Activated B cell treated with CpG ODN at 0.5 μM for 24 hours (primary cell): ENCODE measurements around the gene DOLPP1. TPM values are rescaled to one million over a fixed set of nuclear protein-coding genes. Genes with fewer than 3 reads are reported as not detected.

Source experiments
- ATAC-seq: fragments of 200-7000 bp; cut with Tn5 transposase; one replicate; pipeline ENCODE4 v1.10.0; 2021; ENCODE audit warnings: low read depth, mild to moderate bottlenecking, moderate library complexity
- CTCF ChIA-PET: fragments of 350-600 bp; sonication (Branson Sonifier 250); formaldehyde crosslinking; loops from one replicate; lab custom pipeline; 2021; ENCODE audit warnings: antibody characterized with exemption; lab: Charles Lee
- POLR2A ChIA-PET: fragments of 350-600 bp; sonication (Branson Sonifier 250); formaldehyde crosslinking; loops from one replicate; lab custom pipeline; 2021; ENCODE audit warnings: antibody characterized with exemption; lab: Charles Lee
- DNase-seq: peaks from one replicate; pipeline ENCODE4 v3.0.0; 2022
- H3K27ac Mint-ChIP-seq: one replicate; pipeline ENCODE4 v1.8.0; 2020; ENCODE audit warnings: mixed read lengths
- H3K27me3 Mint-ChIP-seq: one replicate; pipeline ENCODE4 v1.8.0; 2021; ENCODE audit warnings: mixed read lengths
- H3K36me3 Mint-ChIP-seq: one replicate; pipeline ENCODE4 v1.8.0; 2021; ENCODE audit warnings: low read depth, mixed read lengths
- H3K4me1 Mint-ChIP-seq: one replicate; pipeline ENCODE4 v1.8.0; 2021; ENCODE audit warnings: mixed read lengths
- H3K4me3 Mint-ChIP-seq: one replicate; pipeline ENCODE4 v1.8.0; 2020; ENCODE audit warnings: mild to moderate bottlenecking, mixed read lengths
- H3K9me3 Mint-ChIP-seq: one replicate; pipeline ENCODE4 v1.8.0; 2020; ENCODE audit warnings: mixed read lengths
- CTCF ChIP-seq: fragments of 200-600 bp; IDR thresholded peaks from one replicate; pipeline ENCODE4 v1.8.0; 2022; ENCODE audit warnings: antibody characterized with exemption, mild to moderate bottlenecking
- intact Hi-C: fragments of 100-400 bp; cut with micrococcal nuclease; formaldehyde crosslinking; loops from one replicate; pipeline ENCODE4 v1.15.1; 2024
- total RNA-seq: library from RNA; stranded (reverse); gene quantifications from 2 replicates; pipeline ENCODE4 v1.2.3, GENCODE V29; 2022

The DOLPP1 gene
- total RNA-seq, 1 donor from 2014 or later, result 10.9 TPM

- TF ChIP-seq CTCF, result no peak
- Mint-ChIP-seq H3K27me3 (no peaks in the 10 kb centered on the region), H3K4me1 (peaks cover 26% of the 10 kb centered on the region), H3K36me3 (peaks cover 33% of the 10 kb centered on the region), H3K4me3 (no peak overlapping the region), H3K9me3 (no peaks in the 10 kb centered on the region), H3K27ac (peak overlapping the region; percentile 93)
- ChIA-PET POLR2A (interaction anchor here (2.4 kb wide), 1 partner anchor 13 kb away, joined by 21 read pairs; the partner anchor contains the start of gene DOLPP1), CTCF (no interaction called here)
- intact Hi-C loops, result loop anchor here (5.0 kb wide), 1 partner anchor 44 kb away; the partner anchor contains the start of genes CRAT and PTPA
- DNase-seq (no peak), ATAC-seq (no peak)
Measured at GRCh38 chr9:129068110-129068509, 12.8 kb upstream of the DOLPP1 start.

GRCh38 chr9:129068990-129069861 is 11.7 kb upstream of the DOLPP1 start:
- Mint-ChIP-seq H3K27me3 (no peaks in the 10 kb centered on the region), H3K4me3 (peak overlapping the region; percentile 65), H3K36me3 (peaks cover 25% of the 10 kb centered on the region), H3K27ac (peak overlapping the region; percentile 93), H3K9me3 (no peaks in the 10 kb centered on the region), H3K4me1 (peaks cover 26% of the 10 kb centered on the region)
- ChIA-PET POLR2A (interaction anchor here (0.5 to 2.4 kb wide), 5 partner anchors 12 to 878 kb away, joined by 4 to 21 read pairs (median 6); partner anchors contain the start of genes CIZ1, DOLPP1, MIGA2 and SH3GLB2), CTCF (interaction anchor here (0.6 kb wide), 1 partner anchor 385 kb away, joined by 3 read pairs; no protein-coding TSS in a partner anchor)
- peak; percentile 97 for ATAC-seq
- intact Hi-C loops, result loop anchor here (1.0 to 5.0 kb wide), 3 partner anchors 12 to 43 kb away; partner anchors contain the start of genes CRAT, DOLPP1, PTPA and SH3GLB2
- no peak for TF ChIP-seq CTCF
- DNase-seq, result peak; percentile 63

GRCh38 chr9:129069862-129070641 is 10.9 kb upstream of the DOLPP1 start:
- peaks cover 21% of the 10 kb centered on the region for H3K36me3 Mint-ChIP-seq
- intact Hi-C loops, result loop anchor here (1.0 to 5.0 kb wide), 3 partner anchors 11 to 42 kb away; partner anchors contain the start of genes CRAT, DOLPP1, PTPA and SH3GLB2
- no peaks in the 10 kb centered on the region for H3K9me3 Mint-ChIP-seq
- DNase-seq (no peak), ATAC-seq (no peak)
- no peaks in the 10 kb centered on the region for H3K27me3 Mint-ChIP-seq
- H3K27ac Mint-ChIP-seq, result peak overlapping the region; percentile 12
- no peak for TF ChIP-seq CTCF
- CTCF ChIA-PET, result no interaction called here
- H3K4me3 Mint-ChIP-seq, result no peak overlapping the region
- POLR2A ChIA-PET, result interaction anchor here (0.5 to 2.4 kb wide), 5 partner anchors 11 to 879 kb away, joined by 4 to 21 read pairs (median 6); partner anchors contain the start of genes CIZ1, DOLPP1, MIGA2 and SH3GLB2
- peaks cover 26% of the 10 kb centered on the region for H3K4me1 Mint-ChIP-seq

GRCh38 chr9:129070696-129071525 is 10.0 kb upstream of the DOLPP1 start:
- DNase-seq (no peak), ATAC-seq (no peak)
- CTCF ChIA-PET, result no interaction called here
- Mint-ChIP-seq H3K36me3 (peaks cover 13% of the 10 kb centered on the region), H3K27me3 (no peaks in the 10 kb centered on the region), H3K9me3 (no peaks in the 10 kb centered on the region), H3K27ac (no peak overlapping the region), H3K4me1 (peaks cover 26% of the 10 kb centered on the region), H3K4me3 (no peak overlapping the region)
- intact Hi-C loops, result no loop called here
- POLR2A ChIA-PET, result interaction anchor here (2.2 to 2.4 kb wide), 2 partner anchors 10 to 35 kb away, joined by 13 to 21 read pairs; partner anchors contain the start of genes DOLPP1 and MIGA2
- no peak for TF ChIP-seq CTCF
